GM12878 (cell line): Measurements from ENCODE around the gene SPPL2B. TPM values are rescaled to one million over a fixed set of nuclear protein-coding genes. Genes with fewer than 3 reads are reported as not detected.

Source experiments
- ATAC-seq: fragments of 200-7000 bp; cut with Tn5 transposase; 3 replicates; pipeline ENCODE4 v1.9.1; 2020; ENCODE audit warnings: mild to moderate bottlenecking, moderate library complexity
- BruUV-seq: library from RNA; stranded (reverse); fragments of 400-500 nt; replicated peaks from 2 replicates; lab custom pipeline; 2021; lab: Mats Ljungman, UMichigan
- CTCF ChIA-PET: fragments of 300-600 bp; sonication (Branson Sonifier 250); formaldehyde crosslinking; extraction: SDS; loops from one replicate; lab custom pipeline; 2021; ENCODE audit warnings: inconsistent platforms; lab: Yijun Ruan, JAX
- POLR2A ChIA-PET: fragments of 350-600 bp; formaldehyde crosslinking; extraction: SDS; loops from one replicate; lab custom pipeline; 2021; ENCODE audit warnings: inconsistent platforms; lab: Charles Lee
- RAD21 ChIA-PET: fragments of 300-600 bp; sonication (Branson Sonifier 250); formaldehyde crosslinking; loops from one replicate; lab custom pipeline; 2023; ENCODE audit warnings: antibody characterized with exemption; ENCODE audit not compliant: unreplicated experiment; lab: Charles Lee
- SMC1A ChIA-PET: fragments of 300-600 bp; sonication (Branson Sonifier 250); formaldehyde crosslinking; loops from one replicate; lab custom pipeline; 2023; ENCODE audit not compliant: unreplicated experiment, uncharacterized antibody; lab: Charles Lee
- DNase-seq: peaks from one replicate; pipeline ENCODE4 v3.0.0-alpha.2; 2011; ENCODE audit warnings: low read depth, low spot score
- FAIRE-seq: peaks from 3 replicates; lab custom pipeline; 2011; peaks lifted over from hg19 to GRCh38; lab: Jason Lieb, UNC
- H2AFZ ChIP-seq: 2 replicates; pipeline ENCODE4 v1.6.0; 2011; ENCODE audit warnings: low read depth, low read length, control low read depth; ENCODE audit not compliant: control insufficient read depth
- H3K27ac ChIP-seq: 2 replicates; pipeline ENCODE4 v1.5.1; 2011; ENCODE audit warnings: control low read depth; ENCODE audit not compliant: control insufficient read depth, insufficient read depth
- H3K27me3 ChIP-seq, 2 experiments: replicated peaks in 1 of 2; 2 replicates each; pipeline versions ENCODE4 v1.6.0 to v1.6.1; 2011; ENCODE audit warnings: low read length in 1 of 2; ENCODE audit not compliant: control insufficient read depth in 2 of 2, insufficient read depth in 2 of 2
- H3K36me3 ChIP-seq, 2 experiments: 2 replicates each; pipeline ENCODE4 v1.5.1; 2011; ENCODE audit warnings: low read length in 1 of 2; ENCODE audit not compliant: control insufficient read depth in 2 of 2, insufficient read depth in 2 of 2
- H3K4me1 ChIP-seq: 2 replicates; pipeline ENCODE4 v1.6.1; 2011; ENCODE audit warnings: mild to moderate bottlenecking, low read length, moderate library complexity, mixed read lengths; ENCODE audit not compliant: control insufficient read depth, insufficient read depth
- H3K4me2 ChIP-seq: 2 replicates; pipeline ENCODE4 v1.6.0; 2011; ENCODE audit warnings: control low read depth; ENCODE audit not compliant: control insufficient read depth, insufficient read depth
- H3K4me3 ChIP-seq: fragments of 200-600 bp; sonication (generic); 2 replicates; pipeline ENCODE4 v1.5.1; 2016
- H3K79me2 ChIP-seq: 2 replicates; pipeline ENCODE4 v1.6.0; 2011; ENCODE audit warnings: low read length; ENCODE audit not compliant: control insufficient read depth, insufficient read depth
- H3K9ac ChIP-seq: 2 replicates; pipeline ENCODE4 v1.8.0; 2011; ENCODE audit warnings: low read length, control low read depth, mixed read lengths; ENCODE audit not compliant: control insufficient read depth, insufficient read depth
- H3K9me3 ChIP-seq: replicated peaks from 3 replicates; pipeline ENCODE4 v1.5.1; 2011; ENCODE audit warnings: mild to moderate bottlenecking, low read length; ENCODE audit not compliant: control insufficient read depth, insufficient read depth
- H4K20me1 ChIP-seq: 2 replicates; pipeline ENCODE4 v1.6.0; 2011; ENCODE audit not compliant: control insufficient read depth, insufficient read depth
- E4F1 ChIP-seq: fragments of 450-650 bp; IDR thresholded peaks from 2 replicates; pipeline ENCODE4 v1.6.1; 2018; ENCODE audit warnings: borderline replicate concordance, mild to moderate bottlenecking; ENCODE audit not compliant: partially characterized antibody
- IKZF1 ChIP-seq: fragments of 450-650 bp; conservative IDR thresholded peaks from 2 replicates; pipeline ENCODE4 v1.6.1; 2017; ENCODE audit warnings: antibody characterized with exemption, mild to moderate bottlenecking
- JUND ChIP-seq: IDR thresholded peaks from 2 replicates; pipeline ENCODE4 v1.6.1; 2012; ENCODE audit warnings: low read depth, mild to moderate bottlenecking, low read length, improper control_type of control experiment, moderate library complexity
- KAT2A ChIP-seq: conservative IDR thresholded peaks from 2 replicates; pipeline ENCODE4 v1.6.1; 2011; ENCODE audit warnings: low read depth, low read length; ENCODE audit not compliant: control insufficient read depth
- PAX5 ChIP-seq: IDR thresholded peaks from 2 replicates; pipeline ENCODE4 v1.6.1; 2011; ENCODE audit warnings: low read depth, low read length, borderline replicate concordance
- SUPT20H ChIP-seq: IDR thresholded peaks from 2 replicates; pipeline ENCODE4 v1.6.1; 2011; ENCODE audit warnings: low read depth, mild to moderate bottlenecking, low read length, moderate library complexity, borderline replicate concordance; ENCODE audit not compliant: control insufficient read depth
- ZBTB11 ChIP-seq: fragments of 450-650 bp; formaldehyde crosslinking; IDR thresholded peaks from 2 replicates; pipeline ENCODE4 v1.5.0; 2022; ENCODE audit warnings: mild to moderate bottlenecking, missing genetic modification characterization
- WGBS: methylation state at CpG from one replicate; pipeline ENCODE4 v1.1.6; 2016; ENCODE audit warnings: low lambda C conversion rate; ENCODE audit not compliant: insufficient replicate concordance, insufficient coverage; ENCODE audit errors: missing lambda C conversion rate; 5-methylcytosine and 5-hydroxymethylcytosine counted together
- in situ Hi-C: fragments of 300-500 bp; cut with MboI; formaldehyde crosslinking; loops from 9 replicates; pipeline ENCODE4 v1.14.3; 2018; ENCODE audit warnings: mixed read lengths
- intact Hi-C: fragments of 100-400 bp; cut with micrococcal nuclease; formaldehyde crosslinking; loops from one replicate; pipeline ENCODE4 v1.14.2; 2022; ENCODE audit not compliant: unreplicated experiment
- polyA plus RNA-seq, 11 experiments: library from polyadenylated mRNA; depleted of rRNA in 4 of 11; unstranded in 6 of 11; stranded (reverse) in 5 of 11; fragments of >200 nt; fragmentation: Nextera tagmentation in 4 of 11; fragmentation: Illumina TruSeq in 1 of 11; extraction: Ambion mirVana in 4 of 11; extraction: Trizol in 1 of 11; gene quantifications; 1 replicate in 1 of 11; 2 replicates in 10 of 11; pipeline versions ENCODE4 v1.2.1 to v1.2.3, GENCODE V29; 2011 to 2016; ENCODE audit warnings: inconsistent platforms in 2 of 11, missing spikeins in 2 of 11, low read depth in 1 of 11
- total RNA-seq, 4 experiments: library from RNA; depleted of rRNA in 3 of 4; stranded (reverse); fragments of >200 nt in 3 of 4; fragmentation: Illumina TruSeq in 1 of 4; extraction: Trizol in 1 of 4; gene quantifications; 2 replicates each; pipeline versions ENCODE4 v1.2.1 to v1.2.3, GENCODE V29; 2013 to 2021
- TF ChIP-seq, protein P1 (sequence below): fragments of 450-650 bp; IDR thresholded peaks from 2 replicates; pipeline ENCODE4 v1.6.1; 2017; ENCODE audit warnings: mild to moderate bottlenecking

Gene SPPL2B
- total and polyA plus RNA-seq, 10 of the 15 experiments (the other 5 are each of a cell fraction or from before 2014, with no cell fraction given): 0.29 to 56.5 (median 18.3) TPM

DNA sequence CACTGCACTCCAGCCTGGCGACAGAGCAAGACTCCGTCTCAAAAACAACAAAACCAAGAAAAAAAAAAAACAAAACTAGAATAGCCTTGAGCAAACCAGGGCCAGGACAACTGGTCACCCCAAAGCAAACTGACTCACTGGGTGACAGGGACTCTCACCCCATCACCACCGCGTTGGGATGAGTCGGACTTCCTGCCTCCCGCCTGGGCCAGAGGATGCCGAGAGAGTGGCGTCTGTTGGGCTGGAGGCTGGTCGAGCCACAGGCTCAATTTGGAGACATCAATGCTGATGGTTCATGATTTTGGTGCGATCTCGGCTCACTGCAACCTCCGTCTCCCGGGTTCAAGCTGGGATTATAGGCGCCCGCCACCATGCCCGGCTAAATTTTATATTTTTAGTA is 43.2 kb downstream of the SPPL2B start:
- no peak overlapping the region for H3K9ac ChIP-seq
- no peak for ATAC-seq
- ChIA-PET RAD21 (no interaction called here), POLR2A (no interaction called here), SMC1A (no interaction called here), CTCF (no interaction called here)
- no peaks in the 10 kb centered on the region for H4K20me1 ChIP-seq
- no peaks in the 10 kb centered on the region for H3K79me2 ChIP-seq
- FAIRE-seq: no peak
- TF ChIP-seq SUPT20H: no peak
- no peak overlapping the region for H3K4me2 ChIP-seq
- H3K4me1 ChIP-seq: no peaks in the 10 kb centered on the region
- no peak overlapping the region for H2AFZ ChIP-seq
- H3K27ac ChIP-seq: no peak overlapping the region
- H3K9me3 ChIP-seq: no peaks in the 10 kb centered on the region; the same call in 2 of the 3 replicates
- no peak overlapping the region for H3K4me3 ChIP-seq
- BruUV-seq: no TSS peak
- H3K27me3 ChIP-seq: no peaks in the 10 kb centered on the region
- intact Hi-C loops (no loop called here), in situ Hi-C loops (no loop called here)
- DNase-seq: no peak
- whole genome bisulfite sequencing: 67% methylated on average over 14 of the region's 16 CpGs
- H3K36me3 ChIP-seq: no peaks in the 10 kb centered on the region

GRCh38 chr19:2372076-2372612 is 43.7 kb downstream of the SPPL2B start:
- BruUV-seq: no TSS peak
- SMC1A ChIA-PET: no interaction called here
- FAIRE-seq (no peak), ATAC-seq (no peak), DNase-seq (no peak)
- Histone ChIP-seq H3K9ac (no peak overlapping the region), H3K27ac (no peak overlapping the region), H4K20me1 (no peaks in the 10 kb centered on the region), H2AFZ (no peak overlapping the region), H3K79me2 (no peaks in the 10 kb centered on the region), H3K36me3 (no peaks in the 10 kb centered on the region), H3K9me3 (no peaks in the 10 kb centered on the region; the same call in 2 of the 3 replicates), H3K4me1 (no peaks in the 10 kb centered on the region), H3K4me2 (no peak overlapping the region), H3K4me3 (no peak overlapping the region), H3K27me3 (no peaks in the 10 kb centered on the region)
- POLR2A ChIA-PET: no interaction called here
- in situ Hi-C loops: no loop called here
- RAD21 ChIA-PET: interaction anchor here (0.6 kb wide), 1 partner anchor 80 kb away, joined by 3 read pairs; no protein-coding TSS in a partner anchor
- WGBS: 43% methylated on average over 11 of the region's 11 CpGs
- intact Hi-C loops: no loop called here
- CTCF ChIA-PET: interaction anchor here (1.0 kb wide), 1 partner anchor 276 kb away, joined by 3 read pairs; no protein-coding TSS in a partner anchor
- no peak for TF ChIP-seq PAX5
- TF ChIP-seq, protein P1, sequence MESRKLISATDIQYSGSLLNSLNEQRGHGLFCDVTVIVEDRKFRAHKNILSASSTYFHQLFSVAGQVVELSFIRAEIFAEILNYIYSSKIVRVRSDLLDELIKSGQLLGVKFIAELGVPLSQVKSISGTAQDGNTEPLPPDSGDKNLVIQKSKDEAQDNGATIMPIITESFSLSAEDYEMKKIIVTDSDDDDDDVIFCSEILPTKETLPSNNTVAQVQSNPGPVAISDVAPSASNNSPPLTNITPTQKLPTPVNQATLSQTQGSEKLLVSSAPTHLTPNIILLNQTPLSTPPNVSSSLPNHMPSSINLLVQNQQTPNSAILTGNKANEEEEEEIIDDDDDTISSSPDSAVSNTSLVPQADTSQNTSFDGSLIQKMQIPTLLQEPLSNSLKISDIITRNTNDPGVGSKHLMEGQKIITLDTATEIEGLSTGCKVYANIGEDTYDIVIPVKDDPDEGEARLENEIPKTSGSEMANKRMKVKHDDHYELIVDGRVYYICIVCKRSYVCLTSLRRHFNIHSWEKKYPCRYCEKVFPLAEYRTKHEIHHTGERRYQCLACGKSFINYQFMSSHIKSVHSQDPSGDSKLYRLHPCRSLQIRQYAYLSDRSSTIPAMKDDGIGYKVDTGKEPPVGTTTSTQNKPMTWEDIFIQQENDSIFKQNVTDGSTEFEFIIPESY: no peak
- no peak for TF ChIP-seq ZBTB11 (CRISPR knock-in tag)
- TF ChIP-seq E4F1: no peak
- no peak for TF ChIP-seq JUND
- no peak for TF ChIP-seq KAT2A
- TF ChIP-seq IKZF1: no peak
